ENCODE results near the gene GMPPB.

Gene GMPPB

DNA sequence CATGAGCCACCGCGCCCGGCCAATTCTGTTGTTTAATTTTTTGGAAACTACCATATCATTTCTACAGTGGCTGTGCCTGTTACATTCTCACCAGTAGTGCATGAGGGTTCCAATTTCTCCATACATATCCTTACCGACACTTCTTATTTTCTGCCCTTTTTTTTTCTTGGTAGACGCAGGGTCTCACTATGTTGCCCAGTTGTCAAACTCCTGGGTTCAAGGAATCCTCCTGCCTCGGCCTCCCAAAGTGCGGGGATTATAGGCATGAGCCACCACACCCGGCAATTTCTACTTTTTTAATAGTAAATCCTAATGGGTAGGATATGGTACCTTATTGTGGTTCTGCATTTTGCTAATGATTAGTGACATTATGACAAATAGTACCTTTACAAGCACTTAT, 13.9 kb downstream of the GMPPB start:
- Histone ChIP-seq H3K4me3 (ENCODE audit: low read length) (no peak overlapping the region), H3K9me3 (replicated peaks; ENCODE audit: insufficient read depth, low read length) (no peaks in the 10 kb centered on the region), H2AFZ (ENCODE audit: low read length) (no peak overlapping the region), H3K79me2 (ENCODE audit: low read length) (no peaks in the 10 kb centered on the region), H3K27ac (ENCODE audit: low read length) (no peak overlapping the region), H3F3A (ENCODE audit: insufficient read depth, low read length) (no peaks in the 10 kb centered on the region), H3K9me2 (replicated peaks; ENCODE audit: insufficient read depth, low read length) (no peaks in the 10 kb centered on the region), H3K36me3 (replicated peaks; ENCODE audit: insufficient read depth, low read length) (no peaks in the 10 kb centered on the region), H4K20me1 (ENCODE audit: insufficient read depth, low read length) (no peaks in the 10 kb centered on the region), H3K4me1 (ENCODE audit: low read length) (no peaks in the 10 kb centered on the region), H3K4me2 (ENCODE audit: low read depth, low read length) (no peak overlapping the region), H3K9ac (ENCODE audit: low read length) (no peak overlapping the region), H3K27me3 (replicated peaks; ENCODE audit: insufficient read depth, low read length) (no peaks in the 10 kb centered on the region)
- no peak for DNase-seq
- no peak for TF ChIP-seq EZH2 (optimal IDR thresholded peaks at IDR 0.05; ENCODE audit: low read depth, low read length)
- TF ChIP-seq CTCF (IDR thresholded peaks at IDR 0.05; ENCODE audit: low read length) = no peak
- no peak for TF ChIP-seq EZH2phosphoT487 (IDR thresholded peaks at IDR 0.05; ENCODE audit: low read length)

GRCh38 chr3:49707113-49707480, 16.7 kb downstream of the GMPPB start:
- no peaks in the 10 kb centered on the region for H3K79me2 ChIP-seq (ENCODE audit: low read length)
- H3K4me2 ChIP-seq (ENCODE audit: low read depth, low read length) = no peak overlapping the region
- no peak overlapping the region for H3K27ac ChIP-seq (ENCODE audit: low read length)
- no peaks in the 10 kb centered on the region for H3K36me3 ChIP-seq (replicated peaks; ENCODE audit: insufficient read depth, low read length)
- no peaks in the 10 kb centered on the region for H3K9me2 ChIP-seq (replicated peaks; ENCODE audit: insufficient read depth, low read length)
- no peaks in the 10 kb centered on the region for H3K27me3 ChIP-seq (replicated peaks; ENCODE audit: insufficient read depth, low read length)
- TF ChIP-seq EZH2 (optimal IDR thresholded peaks at IDR 0.05; ENCODE audit: low read depth, low read length) (no peak), EZH2phosphoT487 (IDR thresholded peaks at IDR 0.05; ENCODE audit: low read length) (no peak), CTCF (IDR thresholded peaks at IDR 0.05; ENCODE audit: low read length) (no peak)
- no peak overlapping the region for H2AFZ ChIP-seq (ENCODE audit: low read length)
- no peak overlapping the region for H3K9ac ChIP-seq (ENCODE audit: low read length)
- DNase-seq = no peak
- no peaks in the 10 kb centered on the region for H3K4me1 ChIP-seq (ENCODE audit: low read length)
- no peaks in the 10 kb centered on the region for H3F3A ChIP-seq (ENCODE audit: insufficient read depth, low read length)
- no peaks in the 10 kb centered on the region for H4K20me1 ChIP-seq (ENCODE audit: insufficient read depth, low read length)
- no peaks in the 10 kb centered on the region for H3K9me3 ChIP-seq (replicated peaks; ENCODE audit: insufficient read depth, low read length)
- no peak overlapping the region for H3K4me3 ChIP-seq (ENCODE audit: low read length)

DNA sequence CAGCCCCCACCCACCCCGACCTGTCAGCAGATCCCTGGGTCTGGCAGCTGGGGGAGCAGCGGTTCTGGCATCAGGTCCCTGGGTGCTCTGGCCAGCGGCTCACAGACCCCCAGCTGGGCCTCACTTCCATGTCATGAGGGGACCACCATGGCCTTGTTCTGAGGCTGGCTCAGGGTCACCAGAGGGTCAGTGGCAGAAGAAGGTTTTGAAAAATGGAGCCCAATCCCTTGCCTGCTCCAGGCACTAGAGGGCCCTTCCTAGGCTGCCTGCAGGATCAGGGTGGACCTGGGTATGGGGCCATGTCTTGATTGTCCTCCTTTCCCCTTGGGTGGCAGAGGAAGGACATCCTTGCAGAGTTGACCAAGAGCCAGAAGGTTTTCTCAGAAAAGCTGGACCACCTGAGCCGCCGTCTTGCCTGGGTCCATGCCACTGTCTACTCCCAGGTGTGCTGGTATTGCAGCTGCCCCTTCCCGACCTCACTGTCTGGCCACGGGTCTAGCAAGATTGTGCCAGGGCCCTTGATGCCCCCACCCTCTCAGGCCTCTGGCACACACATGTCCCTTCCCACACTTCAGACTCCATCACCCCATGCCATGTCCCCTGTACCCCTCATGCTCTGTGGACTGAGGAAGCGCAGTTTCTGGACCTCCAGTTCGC, 17.2 kb downstream of the GMPPB start:
- H3K4me3 ChIP-seq (ENCODE audit: low read length) = no peak overlapping the region

More for the DNA sequence above, 17.2 kb downstream of the GMPPB start:
- Histone ChIP-seq H3K36me3 (replicated peaks; ENCODE audit: insufficient read depth, low read length) (no peaks in the 10 kb centered on the region), H3K4me1 (ENCODE audit: low read length) (no peaks in the 10 kb centered on the region), H3K27me3 (replicated peaks; ENCODE audit: insufficient read depth, low read length) (no peaks in the 10 kb centered on the region), H3F3A (ENCODE audit: insufficient read depth, low read length) (no peaks in the 10 kb centered on the region), H4K20me1 (ENCODE audit: insufficient read depth, low read length) (no peaks in the 10 kb centered on the region), H3K9me2 (replicated peaks; ENCODE audit: insufficient read depth, low read length) (no peaks in the 10 kb centered on the region), H3K27ac (ENCODE audit: low read length) (no peak overlapping the region), H3K9ac (ENCODE audit: low read length) (no peak overlapping the region), H3K4me2 (ENCODE audit: low read depth, low read length) (no peak overlapping the region), H3K9me3 (replicated peaks; ENCODE audit: insufficient read depth, low read length) (no peaks in the 10 kb centered on the region), H2AFZ (ENCODE audit: low read length) (no peak overlapping the region), H3K79me2 (ENCODE audit: low read length) (no peaks in the 10 kb centered on the region)
- DNase-seq = no peak
- no peak for TF ChIP-seq CTCF (IDR thresholded peaks at IDR 0.05; ENCODE audit: low read length)
- no peak for TF ChIP-seq EZH2 (optimal IDR thresholded peaks at IDR 0.05; ENCODE audit: low read depth, low read length)
- TF ChIP-seq EZH2phosphoT487 (IDR thresholded peaks at IDR 0.05; ENCODE audit: low read length) = no peak

All from MM.1S (cell line).